Epithelial cell of proximal tubule (primary cell): ENCODE data around the gene ANXA6. TPM values are rescaled to one million over a fixed set of nuclear protein-coding genes. Genes with fewer than 3 reads are reported as not detected.

Source experiments
- DNase-seq: peaks from one replicate; pipeline ENCODE4 v3.0.0-alpha.2; 2011; ENCODE audit warnings: low read depth
- H3K4me3 ChIP-seq: 2 replicates; pipeline ENCODE4 v1.5.1; 2011; ENCODE audit warnings: low read depth, mild to moderate bottlenecking, low read length
- total RNA-seq: library from RNA; depleted of rRNA; stranded (reverse); fragments of >200 nt; gene quantifications from 2 replicates; pipeline ENCODE4 v1.2.3, GENCODE V29; 2015
- TF ChIP-seq, protein P1 (sequence below): conservative IDR thresholded peaks from 2 replicates; pipeline ENCODE4 v1.5.1; 2012; ENCODE audit warnings: low read depth, mild to moderate bottlenecking, low read length

Gene ANXA6
- total RNA-seq, result 83.6 and 135 TPM in 2 replicates

DNA sequence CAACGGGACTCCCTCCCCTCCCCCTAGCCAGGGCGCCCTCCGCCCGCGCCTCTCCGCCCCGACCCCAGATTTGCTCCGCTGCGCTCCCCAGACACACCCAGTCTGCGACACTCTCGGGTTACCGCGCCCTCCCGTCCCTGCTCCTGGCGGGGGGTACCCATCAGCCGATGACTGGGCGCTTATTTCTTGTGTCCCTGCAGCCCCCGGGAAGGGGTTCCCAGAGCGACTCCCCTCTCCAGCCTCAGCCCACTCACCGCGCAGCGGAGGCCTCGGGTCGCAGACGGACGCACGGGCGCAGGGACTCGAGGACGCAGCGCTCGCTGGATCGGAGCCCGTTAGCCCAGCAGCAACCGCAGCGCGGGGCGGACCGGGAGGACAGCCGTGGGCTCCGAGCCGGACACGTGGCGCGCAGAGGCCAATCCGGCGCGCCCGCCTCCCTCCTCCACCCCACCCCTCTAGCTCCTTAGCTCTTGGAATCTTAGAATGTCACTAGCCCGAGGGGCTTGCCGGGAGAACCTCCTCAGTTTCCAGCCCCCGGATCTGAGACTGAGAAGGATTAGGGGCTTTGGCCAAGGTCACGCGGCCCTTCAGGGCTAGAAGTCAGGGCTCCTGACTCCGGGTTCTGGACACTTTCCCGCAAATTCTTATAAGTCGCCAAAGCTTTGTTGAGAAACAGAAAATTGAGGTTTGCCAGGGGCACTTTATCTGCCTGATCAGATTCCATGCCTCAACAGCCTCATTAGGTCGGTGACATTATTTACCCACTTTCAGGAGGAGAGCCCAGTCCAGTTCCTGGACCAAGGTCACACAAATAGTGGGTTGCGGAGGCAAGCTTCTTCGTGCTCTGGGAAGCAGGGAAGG is at the start of gene ANXA6:
Gene ANXA6, minus strand, starts transcription at position 354 of the 861 bp plus-strand sequence. CDS start 9,878 bp downstream, outside the sequence.
- peak within 1 kb of the TSS; percentile 87 for H3K4me3 ChIP-seq
- TF ChIP-seq, protein P1, sequence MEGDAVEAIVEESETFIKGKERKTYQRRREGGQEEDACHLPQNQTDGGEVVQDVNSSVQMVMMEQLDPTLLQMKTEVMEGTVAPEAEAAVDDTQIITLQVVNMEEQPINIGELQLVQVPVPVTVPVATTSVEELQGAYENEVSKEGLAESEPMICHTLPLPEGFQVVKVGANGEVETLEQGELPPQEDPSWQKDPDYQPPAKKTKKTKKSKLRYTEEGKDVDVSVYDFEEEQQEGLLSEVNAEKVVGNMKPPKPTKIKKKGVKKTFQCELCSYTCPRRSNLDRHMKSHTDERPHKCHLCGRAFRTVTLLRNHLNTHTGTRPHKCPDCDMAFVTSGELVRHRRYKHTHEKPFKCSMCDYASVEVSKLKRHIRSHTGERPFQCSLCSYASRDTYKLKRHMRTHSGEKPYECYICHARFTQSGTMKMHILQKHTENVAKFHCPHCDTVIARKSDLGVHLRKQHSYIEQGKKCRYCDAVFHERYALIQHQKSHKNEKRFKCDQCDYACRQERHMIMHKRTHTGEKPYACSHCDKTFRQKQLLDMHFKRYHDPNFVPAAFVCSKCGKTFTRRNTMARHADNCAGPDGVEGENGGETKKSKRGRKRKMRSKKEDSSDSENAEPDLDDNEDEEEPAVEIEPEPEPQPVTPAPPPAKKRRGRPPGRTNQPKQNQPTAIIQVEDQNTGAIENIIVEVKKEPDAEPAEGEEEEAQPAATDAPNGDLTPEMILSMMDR, result no peak

DNA sequence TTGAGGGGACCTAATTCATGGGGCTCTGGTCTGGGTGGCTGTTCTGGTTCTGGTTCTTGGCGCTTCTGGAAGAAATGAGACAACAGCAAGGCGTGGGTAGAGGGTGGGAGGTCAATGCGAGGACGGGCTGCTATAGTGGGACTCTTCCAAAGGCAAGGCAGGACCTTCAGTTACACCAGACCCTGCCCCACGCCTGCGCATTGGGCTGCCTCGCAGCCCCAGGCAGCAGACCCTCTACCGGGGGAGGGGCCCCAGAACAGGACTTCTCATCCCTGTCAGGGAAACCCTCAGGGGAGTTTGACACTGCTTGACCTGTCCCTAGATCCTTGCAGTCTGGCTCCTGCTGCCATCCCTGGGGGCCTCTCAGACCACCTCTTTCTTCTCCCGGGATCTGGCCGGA is 47.8 kb upstream of the ANXA6 start:
- H3K4me3 ChIP-seq, result no peak overlapping the region
- TF ChIP-seq, protein P1, result no peak
- no peak for DNase-seq

More for the DNA sequence above, at the start of gene ANXA6:
- no peak for DNase-seq

DNA sequence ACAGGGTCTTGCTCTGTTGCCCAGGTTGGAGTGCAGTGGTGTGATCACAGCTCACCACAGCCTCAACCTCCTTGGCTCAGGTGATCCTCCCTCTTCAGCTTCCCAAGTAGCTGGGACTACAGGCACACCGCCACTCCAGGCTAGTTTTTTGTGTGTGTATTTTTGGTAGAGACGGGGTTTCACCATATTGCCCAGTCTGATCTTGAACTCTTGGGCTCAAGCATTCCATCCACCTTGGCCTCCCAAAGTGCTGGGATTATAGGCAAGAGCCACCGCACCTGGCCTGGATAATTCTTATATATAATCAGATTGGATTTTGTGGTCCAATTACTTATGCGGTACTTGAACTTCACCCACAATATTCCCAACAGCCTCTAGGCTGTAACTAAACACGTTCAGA is 46.5 kb upstream of the ANXA6 start:
- H3K4me3 ChIP-seq, result no peak overlapping the region
- TF ChIP-seq, protein P1, result no peak
- DNase-seq, result no peak

DNA sequence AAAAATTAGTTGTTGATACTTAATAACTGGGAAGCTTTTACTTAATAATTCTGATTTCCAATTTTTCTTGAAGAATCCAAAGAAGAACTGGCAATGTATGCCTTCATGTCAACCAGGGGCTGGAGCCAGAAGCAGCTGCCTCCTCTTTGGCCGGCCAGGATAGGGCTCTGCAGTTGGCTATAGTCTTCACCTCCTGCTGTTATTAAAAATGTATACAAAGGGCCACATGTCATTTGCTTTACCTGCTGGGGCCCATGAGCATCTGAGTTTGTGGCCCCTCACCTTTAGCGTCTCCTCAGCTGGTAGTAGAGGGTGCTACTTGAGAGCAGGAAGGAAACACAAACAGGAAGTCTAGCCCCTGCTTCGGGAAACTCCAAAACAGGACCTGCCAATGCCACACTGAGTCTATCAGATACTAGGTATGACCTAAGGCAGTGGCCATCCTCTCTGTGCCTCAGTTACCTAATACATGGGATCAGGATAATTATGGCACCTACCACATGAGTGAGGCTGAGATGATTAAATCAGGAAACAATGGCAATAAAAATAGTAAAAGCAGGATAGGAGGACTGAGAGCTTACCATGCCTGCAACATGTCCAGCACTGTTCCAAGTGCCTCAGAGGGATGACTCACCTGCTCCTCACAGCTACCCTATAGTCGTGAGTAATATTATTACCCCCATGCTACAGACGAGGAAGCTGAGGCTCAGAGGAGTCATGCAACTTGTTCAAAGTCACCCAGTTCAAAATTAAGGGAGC is 45.0 kb upstream of the ANXA6 start:
- TF ChIP-seq, protein P1, result no peak
- DNase-seq, result peak; percentile 23
- no peak overlapping the region for H3K4me3 ChIP-seq

DNA sequence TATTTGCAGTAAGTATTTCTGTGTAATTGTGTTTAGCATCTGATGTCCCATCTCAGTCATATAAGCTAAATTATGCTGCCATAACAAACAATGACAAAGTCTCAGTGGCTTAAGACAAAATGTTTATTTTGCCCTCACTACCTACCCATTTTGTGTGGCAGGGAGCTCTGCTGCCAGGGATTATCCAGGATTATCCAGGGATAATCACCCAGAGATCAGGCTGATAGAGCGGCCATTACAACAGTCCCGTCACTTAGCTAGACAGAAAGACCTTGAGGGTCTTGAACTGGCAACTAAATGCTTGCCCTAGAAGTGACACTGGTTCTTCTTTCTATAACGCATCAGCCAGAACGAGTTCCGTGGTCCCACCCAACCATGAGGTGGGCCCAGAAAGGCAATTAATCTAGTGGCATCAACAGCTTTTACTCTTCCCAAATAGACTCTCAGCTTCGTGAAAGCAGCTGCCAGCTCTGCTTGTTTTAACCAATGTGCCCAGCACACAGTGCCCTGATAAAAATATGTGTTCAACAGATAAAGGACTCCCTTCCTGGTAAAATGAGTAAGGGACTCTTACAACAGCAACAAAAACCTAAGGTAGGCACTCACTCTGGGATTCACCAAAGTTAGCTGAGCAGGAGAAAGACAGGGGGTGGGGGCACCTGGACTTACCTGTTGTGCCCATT is 43.5 kb upstream of the ANXA6 start:
- no peak for DNase-seq
- TF ChIP-seq, protein P1, result no peak
- no peak overlapping the region for H3K4me3 ChIP-seq

DNA sequence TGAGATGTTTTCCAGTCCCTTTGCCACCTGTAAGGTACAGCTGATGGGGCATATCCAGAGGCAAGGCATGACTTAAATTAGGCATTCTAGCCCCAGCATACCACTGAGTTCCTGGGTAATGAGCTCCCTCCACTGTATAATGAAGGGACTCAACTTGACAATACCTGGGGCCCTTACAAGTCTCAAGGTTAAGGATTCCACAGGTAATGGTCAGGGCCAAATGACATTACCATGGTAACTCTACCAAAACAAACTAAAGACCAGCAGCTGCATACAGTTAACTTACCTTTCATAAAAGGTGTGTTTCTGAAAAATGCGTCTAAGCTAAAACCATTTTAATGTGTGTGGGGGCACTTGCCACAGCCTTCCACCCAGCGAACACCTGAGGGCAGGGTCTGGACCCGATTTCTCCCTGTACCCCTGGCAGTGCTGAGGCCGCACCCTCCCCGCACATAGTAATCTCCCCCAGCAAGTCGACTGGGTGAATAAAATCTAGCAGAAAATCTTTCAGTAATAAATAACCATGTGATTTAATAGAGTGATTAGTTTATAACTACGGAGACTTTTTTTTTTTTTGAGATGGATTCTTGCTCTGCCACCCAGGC is 42.1 kb upstream of the ANXA6 start:
- DNase-seq, result no peak
- TF ChIP-seq, protein P1, result no peak
- no peak overlapping the region for H3K4me3 ChIP-seq
